Neuronal stem cell (in vitro differentiated cells): ENCODE results near the gene GMCL1.

ENCODE experiments used
- DNase-seq: peaks from one replicate; pipeline ENCODE4 v3.0.0-alpha.2; 2013; ENCODE audit warnings: low spot score
- H2AFZ ChIP-seq: one replicate; pipeline ENCODE4 v1.6.1; 2013; ENCODE audit warnings: mild to moderate bottlenecking, low read length, inconsistent platforms
- H2AK5ac ChIP-seq: 2 replicates; pipeline ENCODE4 v1.6.1; 2013; ENCODE audit warnings: low read depth, mild to moderate bottlenecking, inconsistent platforms, low read length, moderate library complexity, mixed read lengths
- H2BK120ac ChIP-seq: 2 replicates; pipeline ENCODE4 v1.6.1; 2013; ENCODE audit warnings: low read depth, mild to moderate bottlenecking, inconsistent platforms, low read length, moderate library complexity, mixed read lengths
- H2BK12ac ChIP-seq: one replicate; pipeline ENCODE4 v1.6.1; 2013; ENCODE audit warnings: low read length, inconsistent platforms
- H2BK15ac ChIP-seq: 2 replicates; pipeline ENCODE4 v1.6.1; 2013; ENCODE audit warnings: mild to moderate bottlenecking, low read length, inconsistent platforms, mixed read lengths
- H2BK5ac ChIP-seq: one replicate; pipeline ENCODE4 v1.6.1; 2013; ENCODE audit warnings: inconsistent platforms, mild to moderate bottlenecking, low read length, moderate library complexity
- H3K14ac ChIP-seq: one replicate; pipeline ENCODE4 v1.6.1; 2013; ENCODE audit warnings: low read length, inconsistent platforms
- H3K18ac ChIP-seq: 2 replicates; pipeline ENCODE4 v1.6.1; 2013; ENCODE audit warnings: low read length, inconsistent platforms
- H3K23ac ChIP-seq: 2 replicates; pipeline ENCODE4 v1.6.1; 2013; ENCODE audit warnings: low read depth, mild to moderate bottlenecking, mixed read lengths, low read length, inconsistent platforms; ENCODE audit not compliant: poor library complexity
- H3K27ac ChIP-seq: replicated peaks from 3 replicates; pipeline ENCODE4 v1.5.1; 2013; ENCODE audit warnings: low read length, inconsistent platforms
- H3K27me3 ChIP-seq, 3 experiments: 2 replicates each; pipeline ENCODE4 v1.6.1; 2013; ENCODE audit warnings: low read length in 3 of 3, mild to moderate bottlenecking in 2 of 3, inconsistent platforms in 1 of 3, low read depth in 1 of 3, mixed read lengths in 1 of 3, moderate library complexity in 1 of 3; ENCODE audit not compliant: control insufficient read depth in 3 of 3, insufficient read depth in 3 of 3
- H3K36me3 ChIP-seq, 2 donors: replicated peaks in 1 of 2; 2 replicates each; pipeline ENCODE4 v1.6.1; 2013; ENCODE audit warnings: low read length in 2 of 2; ENCODE audit not compliant: control insufficient read depth in 2 of 2, insufficient read depth in 2 of 2
- H3K4ac ChIP-seq: 2 replicates; pipeline ENCODE4 v1.6.1; 2013; ENCODE audit warnings: inconsistent platforms, mild to moderate bottlenecking, low read length, moderate library complexity
- H3K4me1 ChIP-seq, 2 donors: 1 replicate in 1 of 2; 2 replicates in 1 of 2; pipeline ENCODE4 v1.6.1; 2013; ENCODE audit warnings: low read length in 2 of 2, low read depth in 1 of 2; ENCODE audit not compliant: control insufficient read depth in 2 of 2, insufficient read depth in 1 of 2
- H3K4me2 ChIP-seq: one replicate; pipeline ENCODE4 v1.6.1; 2013; ENCODE audit warnings: mild to moderate bottlenecking, low read length, inconsistent platforms; ENCODE audit not compliant: insufficient read depth, poor library complexity, severe bottlenecking
- H3K4me3 ChIP-seq, 2 donors: 2 replicates each; pipeline ENCODE4 v1.5.1; 2013; ENCODE audit warnings: low read length in 2 of 2, mild to moderate bottlenecking in 2 of 2, inconsistent platforms in 1 of 2, moderate library complexity in 1 of 2
- H3K79me1 ChIP-seq: one replicate; pipeline ENCODE4 v1.6.1; 2013; ENCODE audit warnings: low read depth, mild to moderate bottlenecking, inconsistent platforms, low read length, moderate library complexity
- H3K9ac ChIP-seq: one replicate; pipeline ENCODE4 v1.6.1; 2013; ENCODE audit warnings: mild to moderate bottlenecking, low read depth, low read length, inconsistent platforms; ENCODE audit not compliant: poor library complexity
- H3K9me3 ChIP-seq, 2 donors: replicated peaks in 1 of 2; 2 replicates each; pipeline versions ENCODE3 to v1.6.1; 2013; ENCODE audit warnings: low read length in 2 of 2, mild to moderate bottlenecking in 2 of 2, inconsistent platforms in 1 of 2, low read depth in 1 of 2, mixed read lengths in 1 of 2, moderate library complexity in 1 of 2; ENCODE audit not compliant: control insufficient read depth in 2 of 2, insufficient read depth in 1 of 2
- H4K8ac ChIP-seq: one replicate; pipeline ENCODE4 v1.6.1; 2013; ENCODE audit warnings: low read depth, mild to moderate bottlenecking, inconsistent platforms, low read length, moderate library complexity
- H4K91ac ChIP-seq: one replicate; pipeline ENCODE4 v1.6.1; 2013; ENCODE audit warnings: low read length, low read depth, mild to moderate bottlenecking, inconsistent platforms; ENCODE audit not compliant: poor library complexity
- WGBS, 2 donors: extraction: QIAGEN DNeasy Blood & Tissue Kit; methylation state at CpG; one replicate each; pipeline ENCODE4 v1.1.7; 2013; ENCODE audit warnings: missing lambda C conversion rate in 2 of 2, mixed read lengths in 1 of 2; ENCODE audit not compliant: insufficient read length in 2 of 2, insufficient replicate concordance in 1 of 2; ENCODE audit errors: extremely low coverage in 2 of 2; 5-methylcytosine and 5-hydroxymethylcytosine counted together

GMCL1 gene

GRCh38 chr2:69784228-69784627 lies 45.2 kb upstream of the GMCL1 start:
- Histone ChIP-seq H2BK5ac (no peak overlapping the region), H3K27me3 (peaks cover 0 to 4% (median 0%) of the 10 kb centered on the region in 3 experiments), H2BK12ac (no peak overlapping the region), H2BK15ac (no peak overlapping the region), H3K4me2 (no peak overlapping the region), H3K4me1 (peaks cover 0 to 2% of the 10 kb centered on the region in 2 donors), H3K36me3 (no peaks in the 10 kb centered on the region), H2BK120ac (no peak overlapping the region), H3K23ac (no peak overlapping the region), H4K91ac (no peak overlapping the region), H3K9ac (no peak overlapping the region), H3K27ac (no peak overlapping the region), H3K79me1 (no peaks in the 10 kb centered on the region), H3K4ac (no peak overlapping the region), H3K9me3 (no peaks in the 10 kb centered on the region), H4K8ac (no peak overlapping the region), H3K18ac (no peak overlapping the region), H2AFZ (no peak overlapping the region), H3K14ac (no peak overlapping the region), H3K4me3 (no peak overlapping the region), H2AK5ac (no peak overlapping the region)
- no CpG with 5 or more reads among the region's 5 CpGs for WGBS, 2 donors
- DNase-seq = no peak

- Histone ChIP-seq H3K23ac (no peak overlapping the region), H2BK15ac (no peak overlapping the region), H2AK5ac (no peak overlapping the region), H4K8ac (no peak overlapping the region), H3K4me1 (peaks cover 6 to 13% of the 10 kb centered on the region in 2 donors), H3K36me3 (no peaks in the 10 kb centered on the region), H3K4ac (no peak overlapping the region), H3K79me1 (no peaks in the 10 kb centered on the region), H3K9ac (no peak overlapping the region), H3K18ac (no peak overlapping the region), H2AFZ (no peak overlapping the region), H3K27ac (no peak overlapping the region), H3K9me3 (no peaks in the 10 kb centered on the region), H3K14ac (no peak overlapping the region), H3K4me2 (no peak overlapping the region), H4K91ac (no peak overlapping the region), H2BK12ac (no peak overlapping the region), H2BK120ac (no peak overlapping the region), H3K27me3 (peaks cover 0 to 4% (median 0%) of the 10 kb centered on the region in 3 experiments), H2BK5ac (no peak overlapping the region), H3K4me3 (no peak overlapping the region)
- no CpG with 5 or more reads among the region's 2 CpGs for WGBS, 2 donors
- DNase-seq = no peak
These were observed 44.1 kb upstream of the GMCL1 start for GRCh38 chr2:69785358-69785757.

- Histone ChIP-seq H2AK5ac (no peak overlapping the region), H3K4ac (no peak overlapping the region), H3K27ac (no peak overlapping the region), H3K9ac (no peak overlapping the region), H4K91ac (no peak overlapping the region), H4K8ac (no peak overlapping the region), H3K4me2 (no peak overlapping the region), H3K4me1 (peaks cover 6 to 18% of the 10 kb centered on the region in 2 donors), H3K79me1 (no peaks in the 10 kb centered on the region), H3K9me3 (no peaks in the 10 kb centered on the region), H3K36me3 (no peaks in the 10 kb centered on the region), H2BK15ac (no peak overlapping the region), H2BK12ac (no peak overlapping the region), H3K27me3 (peaks cover 0 to 4% (median 0%) of the 10 kb centered on the region in 3 experiments), H3K23ac (no peak overlapping the region), H3K14ac (no peak overlapping the region), H2BK120ac (no peak overlapping the region), H3K4me3 (no peak overlapping the region), H2BK5ac (no peak overlapping the region), H2AFZ (no peak overlapping the region), H3K18ac (no peak overlapping the region)
- DNase-seq = no peak
- WGBS, 2 donors = no CpG with 5 or more reads among the region's 4 CpGs
These were observed 43.4 kb upstream of the GMCL1 start for GRCh38 chr2:69786052-69786560.

GRCh38 chr2:69789175-69789721 lies 40.2 kb upstream of the GMCL1 start:
- Histone ChIP-seq H3K27me3 (peaks cover 0 to 4% (median 0%) of the 10 kb centered on the region in 3 experiments), H3K4ac (no peak overlapping the region), H3K4me2 (no peak overlapping the region), H3K36me3 (no peaks in the 10 kb centered on the region), H4K91ac (no peak overlapping the region), H3K4me1 (peaks cover 6 to 18% of the 10 kb centered on the region in 2 donors), H2AK5ac (no peak overlapping the region), H3K4me3 (no peak overlapping the region), H2BK120ac (no peak overlapping the region), H3K27ac (no peak overlapping the region), H3K9me3 (no peaks in the 10 kb centered on the region), H3K14ac (no peak overlapping the region), H4K8ac (no peak overlapping the region), H3K79me1 (no peaks in the 10 kb centered on the region), H2BK12ac (no peak overlapping the region), H2AFZ (peak overlapping the region; percentile 78), H2BK15ac (no peak overlapping the region), H3K23ac (no peak overlapping the region), H3K9ac (no peak overlapping the region), H3K18ac (no peak overlapping the region), H2BK5ac (no peak overlapping the region)
- no peak for DNase-seq
- no CpG with 5 or more reads among the region's 7 CpGs for WGBS, 2 donors
